Lower leg skin (tissue), 3 donors: ENCODE measurements around the gene SLC4A2.

Source experiments
- POLR2A ChIP-seq, 2 donors: fragments of 450-650 bp; IDR thresholded peaks; one replicate each; pipeline ENCODE4 v1.6.1; 2016 to 2017; ENCODE audit warnings: antibody characterized with exemption in 2 of 2, mild to moderate bottlenecking in 1 of 2, moderate library complexity in 1 of 2
- TF ChIP-seq, protein P1 (sequence below), 3 donors: fragments of 450-650 bp; IDR thresholded peaks; one replicate each; pipeline ENCODE4 v1.5.1; 2016; ENCODE audit warnings: antibody characterized with exemption in 3 of 3, mild to moderate bottlenecking in 3 of 3, moderate library complexity in 2 of 3

DNA sequence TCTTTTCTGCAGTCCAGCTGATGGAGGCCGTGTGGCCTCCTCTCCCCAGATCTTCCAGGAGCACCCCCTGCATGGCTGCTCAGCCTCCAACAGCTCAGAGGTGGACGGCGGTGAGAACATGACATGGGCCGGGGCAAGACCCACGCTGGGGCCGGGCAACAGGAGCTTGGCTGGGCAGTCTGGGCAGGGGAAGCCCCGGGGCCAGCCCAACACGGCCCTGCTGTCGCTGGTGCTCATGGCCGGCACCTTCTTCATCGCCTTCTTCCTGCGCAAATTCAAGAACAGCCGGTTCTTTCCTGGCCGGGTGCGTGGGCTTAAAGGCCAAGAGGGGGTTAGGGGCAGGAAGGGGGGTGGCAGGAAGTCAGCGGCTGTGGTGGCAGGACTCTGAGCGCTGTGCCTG is 14.6 kb downstream of the SLC4A2 start:
- TF ChIP-seq, protein P1, sequence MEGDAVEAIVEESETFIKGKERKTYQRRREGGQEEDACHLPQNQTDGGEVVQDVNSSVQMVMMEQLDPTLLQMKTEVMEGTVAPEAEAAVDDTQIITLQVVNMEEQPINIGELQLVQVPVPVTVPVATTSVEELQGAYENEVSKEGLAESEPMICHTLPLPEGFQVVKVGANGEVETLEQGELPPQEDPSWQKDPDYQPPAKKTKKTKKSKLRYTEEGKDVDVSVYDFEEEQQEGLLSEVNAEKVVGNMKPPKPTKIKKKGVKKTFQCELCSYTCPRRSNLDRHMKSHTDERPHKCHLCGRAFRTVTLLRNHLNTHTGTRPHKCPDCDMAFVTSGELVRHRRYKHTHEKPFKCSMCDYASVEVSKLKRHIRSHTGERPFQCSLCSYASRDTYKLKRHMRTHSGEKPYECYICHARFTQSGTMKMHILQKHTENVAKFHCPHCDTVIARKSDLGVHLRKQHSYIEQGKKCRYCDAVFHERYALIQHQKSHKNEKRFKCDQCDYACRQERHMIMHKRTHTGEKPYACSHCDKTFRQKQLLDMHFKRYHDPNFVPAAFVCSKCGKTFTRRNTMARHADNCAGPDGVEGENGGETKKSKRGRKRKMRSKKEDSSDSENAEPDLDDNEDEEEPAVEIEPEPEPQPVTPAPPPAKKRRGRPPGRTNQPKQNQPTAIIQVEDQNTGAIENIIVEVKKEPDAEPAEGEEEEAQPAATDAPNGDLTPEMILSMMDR (IDR thresholded peaks at IDR 0.05), result no peak
- TF ChIP-seq POLR2A (IDR thresholded peaks at IDR 0.05), result no peak
